Endothelial cell of umbilical vein (primary cell): Measurements from ENCODE around the gene KLC3. TPM values are rescaled to one million over a fixed set of nuclear protein-coding genes. Genes with fewer than 3 reads are reported as not detected.
A peak's percentile ranks its signal among the peaks of the same experiment; 100 is the strongest.

Experiments
- BruUV-seq: library from RNA; stranded (reverse); fragments of 400-500 nt; replicated peaks from 2 replicates; lab custom pipeline; 2021; lab: Mats Ljungman, UMichigan
- CTCF ChIA-PET: fragments of 300-600, 350-600 bp; sonication (Branson Sonifier 250); formaldehyde crosslinking; loops from one replicate; lab custom pipeline; 2021; ENCODE audit warnings: antibody characterized with exemption, inconsistent platforms; lab: Charles Lee
- POLR2A ChIA-PET: fragments of 300-600, 350-600 bp; sonication (Branson Sonifier 250); formaldehyde crosslinking; loops from one replicate; lab custom pipeline; 2021; ENCODE audit warnings: antibody characterized with exemption, inconsistent platforms; lab: Charles Lee
- DNase-seq: peaks from one replicate; pipeline ENCODE4 v3.0.0-alpha.2; 2011; ENCODE audit warnings: low read depth, low spot score
- FAIRE-seq: peaks from 2 replicates; lab custom pipeline; 2011; peaks lifted over from hg19 to GRCh38; lab: Jason Lieb, UNC
- H2AFZ ChIP-seq: 2 replicates; pipeline ENCODE4 v1.6.0; 2012; ENCODE audit warnings: low read depth, low read length, control low read depth, inconsistent platforms
- H3K27ac ChIP-seq: 2 replicates; pipeline ENCODE4 v1.5.1; 2011; ENCODE audit warnings: low read depth, mild to moderate bottlenecking, control low read depth, low read length, moderate library complexity; ENCODE audit not compliant: insufficient read depth
- H3K27me3 ChIP-seq, 2 experiments: 2 replicates each; pipeline versions ENCODE4 v1.6.0 to v1.6.1; 2011; ENCODE audit warnings: low read length in 2 of 2, mixed read lengths in 1 of 2; ENCODE audit not compliant: control insufficient read depth in 2 of 2, insufficient read depth in 2 of 2
- H3K36me3 ChIP-seq, 2 experiments: 2 replicates in 1 of 2; 3 replicates in 1 of 2; pipeline ENCODE4 v1.5.1; 2011; ENCODE audit warnings: low read length in 2 of 2, mild to moderate bottlenecking in 1 of 2, moderate library complexity in 1 of 2; ENCODE audit not compliant: control insufficient read depth in 2 of 2, insufficient read depth in 2 of 2; ENCODE audit errors: extremely low read depth in 1 of 2
- H3K4me1 ChIP-seq: 3 replicates; pipeline ENCODE4 v1.5.1; 2011; ENCODE audit warnings: mild to moderate bottlenecking, low read length; ENCODE audit not compliant: control insufficient read depth, insufficient read depth; ENCODE audit errors: extremely low read depth
- H3K4me2 ChIP-seq: 2 replicates; pipeline ENCODE4 v1.6.1; 2011; ENCODE audit warnings: low read length, control low read depth, mixed read lengths; ENCODE audit not compliant: insufficient read depth
- H3K4me3 ChIP-seq, 3 experiments: fragments of 200-600 bp in 1 of 3; sonication (generic), shearing (Covaris generic) in 1 of 3; replicated peaks in 1 of 3; 2 replicates each; pipeline ENCODE4 v1.5.1; 2011 to 2016; ENCODE audit warnings: control low read depth in 3 of 3, low read length in 3 of 3, mild to moderate bottlenecking in 2 of 3, inconsistent platforms in 1 of 3, low read depth in 1 of 3, moderate library complexity in 1 of 3; ENCODE audit not compliant: insufficient read depth in 1 of 3
- H3K79me2 ChIP-seq: 2 replicates; pipeline ENCODE4 v1.6.0; 2012; ENCODE audit warnings: low read length, inconsistent platforms; ENCODE audit not compliant: control insufficient read depth, insufficient read depth
- H3K9ac ChIP-seq: replicated peaks from 2 replicates; pipeline ENCODE3; 2011; ENCODE audit warnings: low read length, control low read depth; ENCODE audit not compliant: insufficient read depth; ENCODE audit errors: extremely low read depth
- H3K9me1 ChIP-seq: replicated peaks from 3 replicates; pipeline ENCODE4 v1.6.0; 2011; ENCODE audit warnings: mild to moderate bottlenecking, low read length; ENCODE audit not compliant: control insufficient read depth, insufficient read depth; ENCODE audit errors: extremely low read depth
- H3K9me3 ChIP-seq: replicated peaks from 2 replicates; pipeline ENCODE4 v1.5.1; 2012; ENCODE audit warnings: low read length, inconsistent platforms; ENCODE audit not compliant: control insufficient read depth, insufficient read depth
- H4K20me1 ChIP-seq: replicated peaks from 2 replicates; pipeline ENCODE3; 2011; ENCODE audit warnings: mild to moderate bottlenecking, low read length; ENCODE audit not compliant: control insufficient read depth, insufficient read depth; ENCODE audit errors: extremely low read depth
- EZH2 ChIP-seq: IDR thresholded peaks from 2 replicates; pipeline ENCODE4 v1.6.1; 2012; ENCODE audit warnings: borderline replicate concordance, low read depth, mild to moderate bottlenecking, moderate library complexity, low read length, inconsistent platforms; ENCODE audit not compliant: severe bottlenecking
- FOS ChIP-seq: IDR thresholded peaks from 2 replicates; pipeline ENCODE4 v1.6.1; 2011; ENCODE audit warnings: mild to moderate bottlenecking, low read length, moderate library complexity, borderline replicate concordance; ENCODE audit not compliant: insufficient read depth
- GATA2 ChIP-seq: IDR thresholded peaks from 2 replicates; pipeline ENCODE4 v1.7.0; 2011; ENCODE audit warnings: low read depth, mild to moderate bottlenecking, moderate library complexity, mixed read lengths, low read length; ENCODE audit not compliant: insufficient read length, insufficient read depth
- JUN ChIP-seq: IDR thresholded peaks from 2 replicates; pipeline ENCODE4 v1.6.1; 2011; ENCODE audit warnings: borderline replicate concordance, low read depth; ENCODE audit not compliant: insufficient read length, insufficient read depth
- MYC ChIP-seq: IDR thresholded peaks from one replicate; pipeline ENCODE4 v1.6.1; 2011; ENCODE audit warnings: mild to moderate bottlenecking, low read depth, low read length
- POLR2A ChIP-seq: IDR thresholded peaks from 2 replicates; pipeline ENCODE4 v1.6.1; 2012; ENCODE audit warnings: low read depth, mild to moderate bottlenecking, control low read depth, low read length
- POLR2AphosphoS5 ChIP-seq: IDR thresholded peaks from 2 replicates; pipeline ENCODE4 v1.6.1; 2012; ENCODE audit warnings: low read depth, mild to moderate bottlenecking, control low read depth, low read length, moderate library complexity; ENCODE audit not compliant: insufficient read depth
- dilution Hi-C: fragments of 300-500 bp; cut with MboI; formaldehyde crosslinking; loops from one replicate; pipeline ENCODE4 v1.15.0; 2019; ENCODE audit warnings: low sequenced_read_pairs; ENCODE audit not compliant: extremely low pct_ligation_motif_present
- intact Hi-C: fragments of 100-400 bp; cut with micrococcal nuclease; formaldehyde crosslinking; loops from one replicate; pipeline ENCODE4 v1.10.0; 2022
- polyA plus RNA-seq, 4 experiments: library from polyadenylated mRNA; depleted of rRNA in 3 of 4; stranded (reverse) in 3 of 4; unstranded in 1 of 4; fragments of >200 nt; gene quantifications; 2 replicates each; pipeline versions ENCODE4 v1.2.1 to v1.2.3, GENCODE V29; 2011 to 2012; ENCODE audit warnings: missing spikeins in 1 of 4
- total RNA-seq: library from RNA; stranded (reverse); gene quantifications from 2 replicates; pipeline ENCODE4 v1.2.3, GENCODE V29; 2021
- TF ChIP-seq, protein P1 (sequence below): IDR thresholded peaks from 2 replicates; pipeline ENCODE4 v1.6.1; 2011; ENCODE audit not compliant: insufficient read depth, insufficient read length
- TF ChIP-seq, protein P2 (sequence below), 2 donors: IDR thresholded peaks; 1 replicate in 1 of 2; 2 replicates in 1 of 2; pipeline ENCODE4 v1.5.1; 2011; ENCODE audit warnings: low read length in 2 of 2, mild to moderate bottlenecking in 2 of 2, moderate library complexity in 2 of 2, control low read depth in 1 of 2, inconsistent platforms in 1 of 2, low read depth in 1 of 2; ENCODE audit not compliant: insufficient read depth in 1 of 2; ENCODE audit errors: extremely low read depth in 1 of 2

The KLC3 gene
- total and polyA plus RNA-seq, 2 donors (not counting 3 experiments of a cell fraction or from before 2014, with no cell fraction given): not detected

DNA sequence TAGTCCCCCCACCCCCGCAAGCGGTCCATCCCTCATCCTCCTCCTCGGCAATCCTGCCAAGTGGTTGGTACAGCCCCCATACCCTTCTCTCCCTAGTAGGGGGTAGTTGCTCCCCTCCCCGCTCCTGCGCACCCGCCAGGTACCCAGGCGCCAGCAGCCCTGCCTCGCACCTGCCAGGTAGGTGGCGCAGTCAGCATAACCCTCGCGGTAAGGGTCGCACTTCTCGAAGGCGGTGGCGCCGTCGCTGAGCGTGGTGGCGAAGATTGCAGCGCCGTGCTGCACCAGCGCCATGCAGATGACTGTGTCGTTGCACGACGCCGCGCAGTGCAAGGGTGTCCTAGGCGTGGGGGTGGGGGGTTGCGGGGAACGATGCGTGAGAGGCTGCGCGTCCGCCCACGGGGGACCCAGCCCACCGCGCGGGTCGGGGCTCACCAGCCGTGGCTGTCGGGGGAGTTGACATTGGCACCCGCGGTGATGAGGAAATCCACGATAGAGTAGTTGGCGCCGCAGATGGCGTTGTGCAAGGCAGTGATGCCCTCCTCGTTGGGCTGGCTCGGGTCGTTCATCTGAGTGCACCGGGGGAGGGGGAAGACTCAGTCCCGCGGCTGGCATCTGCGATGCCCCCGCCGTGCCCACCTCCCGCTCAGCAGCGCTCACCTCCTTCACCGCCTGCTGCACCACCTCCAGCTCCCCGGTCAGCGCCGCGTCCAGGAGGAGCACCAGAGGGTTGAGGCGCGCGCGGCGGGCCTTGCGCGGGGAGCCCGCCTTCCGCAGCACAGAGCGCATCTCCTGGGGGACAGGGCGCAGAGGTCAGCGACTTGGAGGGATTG lies 45.1 kb downstream of the KLC3 start:
- Histone ChIP-seq H3K27me3 (peaks cover 0 to 3% of the 10 kb centered on the region in 2 experiments), H3K27ac (no peak overlapping the region), H3K9me1 (no peaks in the 10 kb centered on the region), H3K79me2 (no peaks in the 10 kb centered on the region), H3K9ac (no peak overlapping the region), H3K4me3 (no peak overlapping the region), H3K4me2 (peak overlapping the region; percentile 49), H3K9me3 (no peaks in the 10 kb centered on the region), H2AFZ (no peak overlapping the region), H4K20me1 (no peaks in the 10 kb centered on the region), H3K4me1 (peaks cover 8% of the 10 kb centered on the region), H3K36me3 (no peaks in the 10 kb centered on the region)
- ChIA-PET POLR2A (no interaction called here), CTCF (interaction anchor here (1.7 kb wide), 1 partner anchor 16 kb away, joined by 4 read pairs; the partner anchor contains the start of gene ERCC2)
- BruUV-seq: no TSS peak
- no peak for FAIRE-seq
- intact Hi-C loops: no loop called here
- no peak for DNase-seq
- dilution Hi-C loops: no loop called here
- no peak for TF ChIP-seq JUN
- TF ChIP-seq GATA2: no peak
- TF ChIP-seq, protein P1, sequence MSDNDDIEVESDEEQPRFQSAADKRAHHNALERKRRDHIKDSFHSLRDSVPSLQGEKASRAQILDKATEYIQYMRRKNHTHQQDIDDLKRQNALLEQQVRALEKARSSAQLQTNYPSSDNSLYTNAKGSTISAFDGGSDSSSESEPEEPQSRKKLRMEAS: no peak
- TF ChIP-seq POLR2AphosphoS5: no peak
- no peak for TF ChIP-seq FOS
- TF ChIP-seq, protein P2, sequence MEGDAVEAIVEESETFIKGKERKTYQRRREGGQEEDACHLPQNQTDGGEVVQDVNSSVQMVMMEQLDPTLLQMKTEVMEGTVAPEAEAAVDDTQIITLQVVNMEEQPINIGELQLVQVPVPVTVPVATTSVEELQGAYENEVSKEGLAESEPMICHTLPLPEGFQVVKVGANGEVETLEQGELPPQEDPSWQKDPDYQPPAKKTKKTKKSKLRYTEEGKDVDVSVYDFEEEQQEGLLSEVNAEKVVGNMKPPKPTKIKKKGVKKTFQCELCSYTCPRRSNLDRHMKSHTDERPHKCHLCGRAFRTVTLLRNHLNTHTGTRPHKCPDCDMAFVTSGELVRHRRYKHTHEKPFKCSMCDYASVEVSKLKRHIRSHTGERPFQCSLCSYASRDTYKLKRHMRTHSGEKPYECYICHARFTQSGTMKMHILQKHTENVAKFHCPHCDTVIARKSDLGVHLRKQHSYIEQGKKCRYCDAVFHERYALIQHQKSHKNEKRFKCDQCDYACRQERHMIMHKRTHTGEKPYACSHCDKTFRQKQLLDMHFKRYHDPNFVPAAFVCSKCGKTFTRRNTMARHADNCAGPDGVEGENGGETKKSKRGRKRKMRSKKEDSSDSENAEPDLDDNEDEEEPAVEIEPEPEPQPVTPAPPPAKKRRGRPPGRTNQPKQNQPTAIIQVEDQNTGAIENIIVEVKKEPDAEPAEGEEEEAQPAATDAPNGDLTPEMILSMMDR (IDR thresholded peaks at IDR 0.05; ENCODE audit: extremely low read depth in 1 of 2, insufficient read depth in 1 of 2, low read depth in 1 of 2, low read length in 2 of 2): no peak
- no peak for TF ChIP-seq POLR2A
- TF ChIP-seq EZH2: no peak
- TF ChIP-seq MYC: no peak
